Heart right ventricle (tissue), 16 donors: Measurements from ENCODE around the gene STMN3. TPM values are rescaled to one million over a fixed set of nuclear protein-coding genes. Genes with fewer than 3 reads are reported as not detected.
"Not testable (repeated sequence)": the region's sequence is repeated elsewhere in the genome, so short reads cannot be mapped to it uniquely, and the experiment has no call there.

Experiments used
- ATAC-seq, 8 donors: fragments of 200-7000 bp; cut with Tn5 transposase; one replicate each; pipeline ENCODE4 v1.9.1; 2020; ENCODE audit warnings: mild to moderate bottlenecking in 8 of 8, moderate library complexity in 8 of 8, moderate number of reproducible peaks in 1 of 8
- DNase-seq, 2 donors: peaks; one replicate each; pipeline ENCODE4 v3.0.0-alpha.2; 2020
- H3K27ac ChIP-seq, 10 donors: fragments of 200-600 bp; sonication (generic) in 2 of 10; one replicate each; pipeline versions ENCODE4 v1.5.0 to v1.8.0; 2020 to 2022; ENCODE audit warnings: mild to moderate bottlenecking in 3 of 10
- H3K27me3 ChIP-seq, 7 donors: fragments of 200-600 bp; one replicate each; pipeline ENCODE4 v1.8.0; 2021 to 2022; ENCODE audit warnings: mild to moderate bottlenecking in 2 of 7
- H3K36me3 ChIP-seq, 9 donors: fragments of 200-600 bp; sonication (generic) in 1 of 9; one replicate each; pipeline versions ENCODE4 v1.5.0 to v1.8.0; 2020 to 2022; ENCODE audit warnings: mild to moderate bottlenecking in 2 of 9
- H3K4me1 ChIP-seq, 9 donors: fragments of 200-600 bp; sonication (generic) in 1 of 9; one replicate each; pipeline versions ENCODE4 v1.5.0 to v1.8.0; 2020 to 2022; ENCODE audit warnings: mild to moderate bottlenecking in 4 of 9
- H3K4me3 ChIP-seq, 10 donors: fragments of 200-600 bp; sonication (generic) in 2 of 10; one replicate each; pipeline versions ENCODE4 v1.5.0 to v1.8.0; 2020 to 2022; ENCODE audit warnings: mild to moderate bottlenecking in 7 of 10, moderate library complexity in 2 of 10
- H3K9me3 ChIP-seq, 11 donors: fragments of 200-600 bp in 10 of 11; sonication (generic) in 2 of 11; one replicate each; pipeline versions ENCODE4 v1.5.0 to v1.8.0; 2013 to 2022; ENCODE audit warnings: mild to moderate bottlenecking in 2 of 11, control low read depth in 1 of 11, moderate library complexity in 1 of 11
- WGBS, 2 donors: extraction: QIAGEN DNeasy Blood & Tissue Kit; methylation state at CpG; one replicate each; pipeline ENCODE4 v1.1.7; 2013; ENCODE audit warnings: inconsistent platforms in 1 of 2; 5-methylcytosine and 5-hydroxymethylcytosine counted together
- intact Hi-C, 10 donors: fragments of 100-400 bp; cut with DNase I; formaldehyde crosslinking; loops; one replicate each; pipeline versions ENCODE4 v1.11.1 to v1.14.2; 2022
- polyA plus RNA-seq, 2 donors: library from polyadenylated mRNA; stranded (reverse); fragments of 200-250 nt; gene quantifications; one replicate each; pipeline ENCODE4 v1.2.3, GENCODE V29; 2013
- total RNA-seq, 10 donors: library from RNA; stranded (reverse); fragmentation: NEBNext Ultra II Directional in 3 of 10; extraction: Animal tissue kit (Norgen Biotek cat#: 25700) in 3 of 10; gene quantifications; one replicate each; pipeline versions ENCODE4 v1.2.1 to v1.2.4, GENCODE V29; 2021 to 2023
- TF ChIP-seq, protein P1 (sequence below), 9 donors: fragments of 200-600 bp; sonication (generic) in 2 of 9; IDR thresholded peaks; one replicate each; pipeline versions ENCODE4 v1.5.0 to v1.8.0; 2021 to 2022; ENCODE audit warnings: antibody characterized with exemption in 9 of 9, mild to moderate bottlenecking in 5 of 9, moderate library complexity in 1 of 9
- donor health status: Arrhythmogenic right ventricular cardiomyopathy.
- donor health status: ischemic (EF 13 %, LVEDD 7.1; RV severe dilation, severe dysfunction).
- donor health status: healthy with polysubstance abuse.
- donor health status: DM: no; HTN: yes; CAD: no.
- donor health status: DM: no; HTN: no; CAD: no.
- donor health status: ischemic (EF 25% LVEDD 6.9; RV normal size, moderate dysfunction).
- donor health status: ischemic (EF 25% LVEDD 5.7; RV mildly dilated, moderate dysfunction).
- donor health status: healthy.
- donor health status: DM: yes; HTN: yes; CAD: no.
- donor health status: Ischemic cardiomyopathy.
- donor health status: ischemic (EF 35%, LVEDD 5.7; RV mildly dilated, moderate dysfunction).
- donor health status: nonischemic (EF 11% LVEDD 7.7; RV severe dilation, severe dysfunction).
- donor health status: DM: yes; HTN: yes; CAD: no.
- donor health status: PGD.
- donor health status: ischemic (EF 29% LVEDD 5.4; RV normal size, mild dysfunction).
- donor health status: nonischemic (EF 23%, LVEDD 6.1; RV moderate dilation, normal function).

The STMN3 gene
- total and polyA plus RNA-seq, 12 donors: 1.7 to 9.9 (median 3.9) TPM

DNA sequence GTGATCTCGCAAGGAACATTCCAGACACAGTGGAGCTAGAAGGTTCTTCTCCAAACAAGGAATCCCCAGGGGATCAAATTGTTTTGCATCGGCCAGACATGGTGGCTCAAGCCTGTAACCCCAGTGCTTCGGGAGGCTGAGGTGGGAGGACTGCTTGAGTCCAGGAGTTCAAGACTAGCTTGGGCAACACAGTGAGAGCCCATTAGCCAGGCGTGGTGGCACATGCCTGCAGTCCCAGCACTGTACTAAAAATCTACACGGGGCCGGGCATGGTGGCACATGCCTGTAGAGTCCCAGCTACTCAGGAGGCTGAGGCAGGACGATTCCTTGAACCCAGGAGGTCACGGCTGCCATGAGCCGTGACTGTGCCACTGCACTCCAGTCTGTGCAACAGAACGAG, 41.6 kb downstream of the STMN3 start:
- Histone ChIP-seq H3K36me3 (peaks cover 0 to 34% (median 0%) of the 10 kb centered on the region in 9 donors), H3K9me3 (no peaks in the 10 kb centered on the region), H3K27me3 (no peaks in the 10 kb centered on the region), H3K4me1 (peaks cover 0 to 31% (median 0%) of the 10 kb centered on the region in 9 donors), H3K27ac (no peak overlapping the region), H3K4me3 (no peak overlapping the region)
- intact Hi-C loops: loop anchor here in 2 of 10 donors (2.0 to 5.0 kb wide), 2 partner anchors 73 to 74 kb away; partner anchors contain the start of gene PTK6 (in 1 of the 2)
- WGBS, 2 donors: 88 to 92% methylated on average over 10 of the region's 10 CpGs
- TF ChIP-seq, protein P1, sequence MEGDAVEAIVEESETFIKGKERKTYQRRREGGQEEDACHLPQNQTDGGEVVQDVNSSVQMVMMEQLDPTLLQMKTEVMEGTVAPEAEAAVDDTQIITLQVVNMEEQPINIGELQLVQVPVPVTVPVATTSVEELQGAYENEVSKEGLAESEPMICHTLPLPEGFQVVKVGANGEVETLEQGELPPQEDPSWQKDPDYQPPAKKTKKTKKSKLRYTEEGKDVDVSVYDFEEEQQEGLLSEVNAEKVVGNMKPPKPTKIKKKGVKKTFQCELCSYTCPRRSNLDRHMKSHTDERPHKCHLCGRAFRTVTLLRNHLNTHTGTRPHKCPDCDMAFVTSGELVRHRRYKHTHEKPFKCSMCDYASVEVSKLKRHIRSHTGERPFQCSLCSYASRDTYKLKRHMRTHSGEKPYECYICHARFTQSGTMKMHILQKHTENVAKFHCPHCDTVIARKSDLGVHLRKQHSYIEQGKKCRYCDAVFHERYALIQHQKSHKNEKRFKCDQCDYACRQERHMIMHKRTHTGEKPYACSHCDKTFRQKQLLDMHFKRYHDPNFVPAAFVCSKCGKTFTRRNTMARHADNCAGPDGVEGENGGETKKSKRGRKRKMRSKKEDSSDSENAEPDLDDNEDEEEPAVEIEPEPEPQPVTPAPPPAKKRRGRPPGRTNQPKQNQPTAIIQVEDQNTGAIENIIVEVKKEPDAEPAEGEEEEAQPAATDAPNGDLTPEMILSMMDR (IDR thresholded peaks at IDR 0.05): no peak
- ATAC-seq (no peak), DNase-seq (no peak)

DNA sequence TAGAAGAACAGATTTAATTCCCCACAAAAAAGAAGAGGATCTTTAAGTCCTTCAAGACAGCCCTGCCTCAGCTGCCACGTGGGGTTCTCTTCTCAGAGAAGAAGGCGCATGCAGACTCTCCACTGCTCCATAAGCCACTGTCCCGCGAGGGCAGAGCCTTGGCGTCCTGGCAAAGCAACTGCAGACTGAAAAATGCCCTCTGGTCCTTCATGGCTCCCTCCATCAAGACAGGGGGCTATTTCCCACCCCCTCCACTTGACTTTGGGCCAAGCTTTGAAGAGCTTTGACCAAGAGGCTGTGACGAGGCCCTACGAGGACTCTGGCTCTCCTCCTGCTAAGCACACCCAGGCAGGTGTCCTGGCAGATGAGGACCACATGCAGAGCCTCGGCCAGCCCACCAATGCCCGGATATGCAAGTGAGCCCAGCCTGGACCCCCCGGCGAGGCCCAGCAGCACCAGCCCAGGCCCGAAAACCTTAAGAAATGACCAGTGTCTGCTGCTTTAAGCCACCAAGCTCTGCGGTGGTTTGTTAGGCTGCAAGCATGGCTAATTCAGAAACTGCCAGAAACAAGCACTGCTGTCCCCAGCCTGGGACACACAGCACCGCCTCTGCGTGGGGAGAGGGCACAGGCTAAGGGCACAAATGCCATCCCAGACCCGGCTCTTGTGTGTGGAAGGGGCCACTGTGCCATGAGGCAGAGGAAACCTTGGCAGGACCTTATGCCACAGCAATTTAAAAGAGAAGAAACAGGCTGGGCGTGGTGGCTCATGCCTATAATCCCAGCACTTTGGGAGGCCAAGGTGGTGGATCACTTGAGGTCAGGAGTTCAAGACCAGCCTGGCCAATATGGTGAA, 42.4 kb downstream of the STMN3 start:
- WGBS, 2 donors: 88 to 90% methylated on average over 17 of the region's 17 CpGs
- TF ChIP-seq, protein P1 (IDR thresholded peaks at IDR 0.05): no peak
- ATAC-seq: no peak

DNA sequence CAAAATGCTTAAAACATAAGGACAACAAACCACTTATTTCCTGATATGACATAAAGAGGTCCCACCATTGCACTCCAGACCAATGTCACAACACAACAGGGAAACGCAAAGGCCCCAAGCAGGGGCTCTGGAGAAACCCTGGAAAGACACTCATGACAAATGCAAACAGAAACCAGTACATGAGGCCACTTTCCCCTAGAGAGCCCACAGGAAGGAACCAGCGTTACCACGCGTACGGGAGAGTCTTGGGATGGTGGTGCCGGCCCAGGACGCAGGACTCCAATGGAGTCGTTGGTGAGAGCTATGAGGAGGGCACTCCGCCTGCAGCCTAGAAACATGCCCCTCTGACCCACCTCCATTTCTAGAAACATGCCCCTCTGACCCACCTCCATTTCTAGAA, 46.5 kb downstream of the STMN3 start:
- 69 to 74% methylated on average over 9 of the region's 9 CpGs for WGBS, 2 donors

More for the DNA sequence above, 42.4 kb downstream of the STMN3 start:
- Histone ChIP-seq H3K27me3 (no peaks in the 10 kb centered on the region), H3K4me3 (no peak overlapping the region), H3K27ac (no peak overlapping the region), H3K9me3 (no peaks in the 10 kb centered on the region), H3K36me3 (peaks cover 0 to 26% (median 0%) of the 10 kb centered on the region in 9 donors), H3K4me1 (peaks cover 0 to 36% (median 0%) of the 10 kb centered on the region in 9 donors)
- intact Hi-C loops: loop anchor here in 1 of 10 donors (5.0 kb wide), 1 partner anchor 74 kb away; the partner anchor contains the start of gene PTK6
- DNase-seq: no peak

DNA sequence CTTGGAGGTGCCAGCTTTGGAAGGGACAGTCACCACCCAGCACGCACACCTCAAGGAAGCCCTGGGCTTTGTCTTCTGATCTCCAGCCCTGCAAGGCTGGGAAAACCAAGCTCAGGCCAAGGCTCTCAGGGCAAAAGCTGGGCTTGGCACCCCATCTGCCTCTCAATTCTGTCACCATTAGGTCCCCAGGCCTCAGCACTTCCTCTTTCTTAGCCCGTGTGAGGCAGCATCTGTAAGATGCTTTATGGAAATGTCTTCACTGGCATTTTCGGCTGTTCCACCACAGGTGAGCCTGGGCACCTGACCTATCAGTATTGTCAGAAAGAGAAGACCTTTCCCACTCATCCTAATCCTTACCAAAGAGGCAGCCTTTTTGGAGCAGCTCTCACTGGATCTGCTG, 50.9 kb downstream of the STMN3 start:
- Histone ChIP-seq H3K27ac (no peak overlapping the region), H3K27me3 (no peaks in the 10 kb centered on the region), H3K4me1 (peaks cover 0 to 7% (median 0%) of the 10 kb centered on the region in 9 donors), H3K4me3 (no peak overlapping the region), H3K9me3 (no peaks in the 10 kb centered on the region), H3K36me3 (peaks cover 0 to 70% (median 27%) of the 10 kb centered on the region in 9 donors)
- ATAC-seq: no peak
- WGBS, 2 donors: 93 to 97% methylated on average over 3 of the region's 3 CpGs
- TF ChIP-seq, protein P1 (IDR thresholded peaks at IDR 0.05): no peak
- intact Hi-C loops: no loop called here
- DNase-seq: no peak

More for the DNA sequence above, 46.5 kb downstream of the STMN3 start:
- H3K4me3 ChIP-seq: no peak overlapping the region
- no peak overlapping the region for H3K27ac ChIP-seq
- TF ChIP-seq, protein P1 (IDR thresholded peaks at IDR 0.05): no peak
- no peaks in the 10 kb centered on the region for H3K27me3 ChIP-seq
- DNase-seq (no peak), ATAC-seq (no peak)
- H3K9me3 ChIP-seq: no peaks in the 10 kb centered on the region
- peaks cover 0 to 15% (median 0%) of the 10 kb centered on the region in 9 donors for H3K4me1 ChIP-seq
- intact Hi-C loops: no loop called here
- peaks cover 0 to 27% (median 14%) of the 10 kb centered on the region in 9 donors for H3K36me3 ChIP-seq

DNA sequence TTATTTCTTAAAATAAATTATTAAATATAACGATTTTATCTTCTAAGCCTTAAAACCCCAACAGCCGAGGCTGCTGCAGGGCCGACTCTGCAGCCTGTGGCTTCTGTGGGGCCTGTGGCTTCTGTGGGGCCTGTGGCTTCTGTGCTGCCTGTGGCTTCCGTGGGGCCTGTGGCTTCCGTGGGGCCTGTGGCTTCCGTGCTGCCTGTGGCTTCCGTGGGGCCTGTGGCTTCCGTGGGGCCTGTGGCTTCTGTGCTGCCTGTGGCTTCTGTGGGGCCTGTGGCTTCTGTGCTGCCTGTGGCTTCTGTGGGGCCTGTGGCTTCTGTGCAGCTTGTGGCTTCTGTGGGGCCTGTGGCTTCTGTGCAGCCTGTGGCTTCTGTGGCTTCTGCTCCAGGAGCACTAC, 51.5 kb downstream of the STMN3 start:
- DNase-seq, H3K4me3 ChIP-seq, ATAC-seq, H3K9me3 ChIP-seq, H3K27me3 ChIP-seq, H3K4me1 ChIP-seq, intact Hi-C loops, H3K27ac ChIP-seq: not testable (repeated sequence)
- 86 to 93% methylated on average over 8 of the region's 8 CpGs for WGBS, 2 donors
- H3K36me3 ChIP-seq: peaks cover 0 to 76% (median 27%) of the 10 kb centered on the region in 9 donors
